SH-SY5Y (cell line): ENCODE results near the gene RBM19.

Source experiments
- GATA2 ChIP-seq: IDR thresholded peaks from 2 replicates; pipeline ENCODE4 v1.6.1; 2011; ENCODE audit warnings: mild to moderate bottlenecking, low read depth, low read length
- GATA3 ChIP-seq: IDR thresholded peaks from 2 replicates; pipeline ENCODE4 v1.6.1; 2011; ENCODE audit warnings: low read depth, mild to moderate bottlenecking, low read length, moderate library complexity

The RBM19 gene

GRCh38 chr12:113882690-113883089 is 83.4 kb downstream of the RBM19 start:
- no peak for TF ChIP-seq GATA3
- no peak for TF ChIP-seq GATA2

GRCh38 chr12:113880988-113881962 is 84.8 kb downstream of the RBM19 start:
- TF ChIP-seq GATA2, result no peak
- no peak for TF ChIP-seq GATA3

DNA sequence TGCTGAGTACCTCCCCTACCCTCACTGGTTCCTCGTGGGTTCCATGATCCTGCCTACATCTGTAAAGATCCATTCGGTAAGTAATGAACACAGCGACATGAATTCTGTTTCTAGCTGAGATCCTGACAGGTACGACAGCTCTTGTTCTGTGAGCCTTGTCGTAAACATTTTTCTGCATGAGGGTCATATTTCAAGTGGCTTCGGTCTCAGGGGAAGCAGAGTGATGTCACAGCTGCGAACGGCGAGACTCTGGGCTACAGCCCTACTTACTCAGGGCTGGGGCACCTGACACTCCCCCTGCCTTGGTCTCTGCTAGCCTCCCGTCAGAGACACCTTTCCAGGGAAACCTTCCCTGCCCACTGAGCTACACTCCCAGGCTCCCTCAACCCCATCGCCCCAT is 85.8 kb downstream of the RBM19 start:
- TF ChIP-seq GATA2 (no peak), GATA3 (no peak)

DNA sequence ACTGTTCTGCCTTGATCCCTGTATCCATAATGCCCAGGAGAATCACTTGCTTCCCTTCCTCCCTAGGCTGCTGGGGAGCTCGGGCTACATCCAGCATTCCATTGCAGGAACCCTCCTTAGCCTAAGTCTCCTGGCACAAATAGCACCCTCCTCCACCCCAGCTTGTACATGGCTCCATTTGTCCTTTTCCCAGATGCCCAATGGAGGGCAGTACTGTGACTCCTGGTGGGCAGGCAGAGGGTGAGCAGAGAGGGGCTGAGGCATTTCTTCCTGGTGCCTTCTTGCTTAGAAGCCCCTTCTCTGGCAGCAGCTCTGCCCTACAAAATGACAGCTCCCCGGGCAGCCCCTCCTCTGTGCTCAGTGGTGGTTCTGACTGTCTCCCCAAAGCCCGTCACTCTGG is 86.5 kb downstream of the RBM19 start:
- TF ChIP-seq GATA3 (no peak), GATA2 (no peak)

DNA sequence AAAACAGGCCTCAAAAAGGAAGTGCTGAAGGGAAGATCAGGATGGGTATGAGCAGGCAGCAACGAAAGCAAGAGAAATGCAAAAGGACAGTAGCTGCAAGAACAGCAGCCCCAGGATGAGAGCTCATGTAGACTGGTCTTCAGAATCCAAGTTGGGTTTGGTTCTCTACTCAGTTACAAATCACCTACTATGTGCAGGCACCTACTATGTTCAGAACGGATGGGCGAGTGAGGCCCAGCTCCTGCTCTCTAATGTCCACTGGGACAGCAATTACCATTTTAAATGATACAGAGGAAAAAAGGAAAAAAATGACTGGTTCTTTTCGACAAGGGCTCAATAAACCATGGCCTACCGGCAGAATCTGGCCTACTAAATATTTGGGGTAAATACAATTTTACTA is 88.5 kb downstream of the RBM19 start:
- TF ChIP-seq GATA3, result no peak
- no peak for TF ChIP-seq GATA2

GRCh38 chr12:113876160-113876559 is 90.0 kb downstream of the RBM19 start:
- no peak for TF ChIP-seq GATA2
- TF ChIP-seq GATA3, result no peak

DNA sequence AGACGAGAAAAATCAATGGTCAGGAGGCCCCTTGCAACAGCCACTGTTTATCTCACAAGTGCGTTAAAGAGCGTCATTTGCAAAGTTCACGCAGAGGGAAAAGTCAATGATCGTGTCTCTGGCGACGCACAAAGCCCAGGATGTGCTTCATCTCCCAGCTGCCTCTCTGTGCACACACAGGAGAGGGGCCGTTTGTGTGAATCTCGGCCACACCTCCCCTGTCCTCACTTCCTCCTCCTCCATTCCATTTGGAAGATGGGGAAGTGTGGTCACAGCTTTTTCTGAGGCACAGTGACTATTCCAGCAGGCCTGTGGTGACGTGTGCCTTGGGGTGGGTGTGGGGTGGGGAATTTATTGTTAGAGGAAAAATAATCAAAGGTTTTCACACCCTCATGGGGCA is 90.4 kb downstream of the RBM19 start:
- TF ChIP-seq GATA2 (no peak), GATA3 (no peak)

DNA sequence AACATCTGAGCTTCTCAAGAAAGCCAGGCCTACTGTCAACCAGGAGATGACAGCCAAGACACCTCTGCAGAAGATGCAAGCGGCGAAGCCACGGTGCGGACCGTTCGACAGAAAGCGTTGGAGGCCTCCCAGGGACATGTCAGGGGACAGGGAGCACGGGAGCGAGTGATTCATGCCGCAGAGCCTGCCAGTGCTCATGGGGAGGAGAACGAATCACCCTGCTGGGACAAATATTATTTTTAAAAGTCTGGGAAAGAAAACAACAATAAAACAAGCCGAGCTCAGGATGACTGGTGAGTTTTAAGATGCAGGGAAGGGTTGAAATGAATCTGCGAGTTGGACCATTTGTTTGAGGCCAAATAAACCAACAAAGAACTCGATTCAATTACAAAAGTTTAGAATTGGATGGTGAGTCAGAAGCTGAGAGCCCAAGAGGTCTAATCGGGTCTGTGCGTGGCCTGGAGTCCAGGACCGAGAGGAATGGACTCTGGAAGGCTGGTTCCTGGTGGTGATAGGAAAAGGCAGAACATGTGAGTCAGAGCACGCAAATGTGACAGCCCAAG is 91.0 kb downstream of the RBM19 start:
- no peak for TF ChIP-seq GATA3
- no peak for TF ChIP-seq GATA2

DNA sequence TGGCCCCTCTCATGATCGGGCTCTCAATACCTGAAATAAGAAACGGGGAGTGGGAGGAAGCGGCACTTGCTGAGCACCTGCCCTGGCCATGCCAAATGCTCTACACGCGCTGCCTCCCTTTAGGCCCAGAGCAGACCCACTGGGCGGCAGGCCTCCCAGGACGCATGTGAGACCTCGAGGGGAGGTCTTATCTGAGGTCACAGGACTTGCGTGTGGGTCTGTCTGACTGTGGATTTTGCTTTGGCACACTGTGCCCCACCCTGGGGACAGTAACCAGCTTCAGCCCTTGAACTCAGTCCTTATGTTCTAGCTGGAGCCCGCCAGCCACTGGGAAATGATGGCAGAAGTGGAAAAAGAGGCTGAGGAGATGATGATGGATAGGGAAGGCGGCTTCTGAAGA is 91.8 kb downstream of the RBM19 start:
- TF ChIP-seq GATA3 (no peak), GATA2 (no peak)

GRCh38 chr12:113873740-113874139 is 92.4 kb downstream of the RBM19 start:
- no peak for TF ChIP-seq GATA3
- TF ChIP-seq GATA2, result no peak

DNA sequence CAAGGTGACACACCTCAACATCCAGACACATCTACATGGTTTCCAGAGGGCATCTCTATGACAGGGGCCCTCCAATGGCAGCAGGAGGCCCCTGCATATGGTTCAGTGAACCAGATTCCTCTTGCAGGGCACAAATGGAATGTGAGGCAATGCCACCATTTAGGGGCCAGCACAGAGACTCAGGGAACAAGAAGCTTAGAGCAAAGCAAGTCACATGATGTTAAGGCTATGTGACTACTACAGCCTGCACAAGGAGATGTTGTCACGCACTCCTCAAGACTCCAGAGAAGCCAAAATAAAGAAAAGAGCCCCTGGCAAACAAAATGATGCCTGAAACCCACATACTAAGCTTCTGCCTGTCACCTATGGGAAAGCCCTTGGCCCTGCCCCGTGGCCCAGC is 95.2 kb downstream of the RBM19 start:
- no peak for TF ChIP-seq GATA2
- TF ChIP-seq GATA3, result no peak

GRCh38 chr12:113870035-113870434 is 96.1 kb downstream of the RBM19 start:
- TF ChIP-seq GATA2, result no peak
- no peak for TF ChIP-seq GATA3

GRCh38 chr12:113868365-113868764 is 97.8 kb downstream of the RBM19 start:
- TF ChIP-seq GATA2 (no peak), GATA3 (no peak)

DNA sequence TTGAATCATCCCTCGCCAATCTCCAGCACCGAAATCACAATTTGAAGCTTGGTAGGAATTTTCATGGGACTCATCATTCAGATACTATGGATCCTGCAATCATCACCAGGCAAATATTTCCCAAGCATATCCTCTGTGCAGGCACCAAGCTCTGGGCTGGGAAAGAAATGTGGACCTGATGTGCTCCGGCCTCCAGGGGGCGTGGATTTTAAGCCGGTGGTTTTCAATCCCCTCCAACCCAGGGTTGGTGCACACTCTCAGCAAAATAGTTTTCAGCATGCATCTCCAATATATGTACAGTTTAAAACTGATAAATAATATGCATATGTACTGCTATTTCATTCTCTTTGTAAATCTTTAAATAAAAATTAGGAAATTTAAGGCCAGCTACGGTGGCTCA is 98.9 kb downstream of the RBM19 start:
- TF ChIP-seq GATA2 (no peak), GATA3 (no peak)

DNA sequence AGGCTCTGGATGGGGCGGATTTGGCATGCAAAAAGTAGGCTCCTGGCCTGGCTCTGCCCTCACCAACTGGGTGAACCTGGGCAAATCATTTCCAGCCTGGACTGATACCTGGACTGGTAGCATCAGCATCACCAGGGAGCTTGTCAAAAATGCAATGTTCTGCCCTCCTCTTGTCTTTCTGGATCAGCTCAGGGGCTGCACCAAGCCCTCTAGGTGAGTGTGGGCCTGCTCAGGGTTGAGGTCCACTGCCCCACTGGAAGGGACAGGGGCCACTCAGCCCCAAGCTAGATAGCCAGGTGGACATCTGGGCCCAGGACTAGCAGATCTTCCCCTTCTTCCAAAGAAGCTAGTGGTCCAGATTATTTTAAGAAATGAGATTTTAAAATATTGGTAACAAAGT is 99.6 kb downstream of the RBM19 start:
- TF ChIP-seq GATA2 (no peak), GATA3 (no peak)
